LNCAP (cell line): ENCODE measurements around the gene KLK7.

ENCODE experiments used
- CTCF ChIP-seq: fragments of 450-650 bp; IDR thresholded peaks from 2 replicates; pipeline ENCODE4 v1.5.1; 2017; ENCODE audit warnings: mild to moderate bottlenecking

KLK7 gene

GRCh38 chr19:51026554-51026831 lies 42.8 kb upstream of the KLK7 start, which contains the start of gene KLK11:
Gene KLK11 (minus strand): TSS chr19:51026616. CDS start chr19:51025631, 985 bp downstream.
- no peak for TF ChIP-seq CTCF

- TF ChIP-seq CTCF, result no peak
Measured at GRCh38 chr19:51025809-51026553, 42.3 kb upstream of the KLK7 start.

- no peak for TF ChIP-seq CTCF
Measured at GRCh38 chr19:51025401-51025800, 41.7 kb upstream of the KLK7 start.

- no peak for TF ChIP-seq CTCF
Measured at GRCh38 chr19:51024924-51025323, 41.2 kb upstream of the KLK7 start.

- TF ChIP-seq CTCF, result no peak
Measured at GRCh38 chr19:51023946-51024345, 40.2 kb upstream of the KLK7 start.

- no peak for TF ChIP-seq CTCF
Measured at GRCh38 chr19:51022526-51022925, 38.8 kb upstream of the KLK7 start.

- peak; percentile 90 for TF ChIP-seq CTCF
Measured at GRCh38 chr19:51020988-51021651, 37.4 kb upstream of the KLK7 start.

- no peak for TF ChIP-seq CTCF
Measured at GRCh38 chr19:51019544-51019925, 35.8 kb upstream of the KLK7 start, which contains the start of gene KLK10. Gene KLK10 (minus strand): TSS chr19:51019709. CDS start chr19:51019130, 579 bp downstream.
